ENCODE measurements around the gene HSPA6.
"Not testable (repeated sequence)": the region's sequence is repeated elsewhere in the genome, so short reads cannot be mapped to it uniquely, and the experiment has no call there.

The HSPA6 gene

DNA sequence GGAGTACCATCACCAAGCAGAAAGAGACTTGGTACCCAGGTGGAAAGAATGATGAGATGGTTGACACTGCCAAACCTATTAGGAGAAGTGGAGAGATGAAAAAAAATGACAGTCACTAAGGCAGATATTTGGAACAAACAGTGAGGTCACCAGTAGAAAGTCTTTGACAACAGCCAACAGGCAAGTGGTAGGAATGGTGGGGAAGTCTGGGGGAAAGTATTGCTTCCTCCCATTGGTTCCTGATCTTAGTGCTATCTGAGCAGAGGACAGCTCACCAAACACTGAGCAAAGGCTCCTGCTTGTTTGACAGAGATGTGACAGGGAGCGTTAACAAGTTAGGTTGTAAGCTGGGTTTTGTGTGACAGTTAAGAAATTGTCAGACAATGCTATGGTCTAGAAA is 18.8 kb downstream of the HSPA6 start:
- H2BK15ac ChIP-seq (ENCODE audit: low read length); H2BK5ac ChIP-seq (ENCODE audit: low read length); H3K9ac ChIP-seq (ENCODE audit: low read depth, low read length, poor library complexity); H3K4me2 ChIP-seq (ENCODE audit: insufficient read depth, low read length, poor library complexity, severe bottlenecking); H3K4me1 ChIP-seq (ENCODE audit: control insufficient read depth in 2 of 2, insufficient read depth in 1 of 2, low read depth in 1 of 2, low read length in 2 of 2); H3K36me3 ChIP-seq (replicated peaks in 1 of 2; ENCODE audit: control insufficient read depth in 2 of 2, insufficient read depth in 2 of 2, low read length in 2 of 2); H3K23ac ChIP-seq (ENCODE audit: low read depth, low read length, poor library complexity); H3K4me3 ChIP-seq (ENCODE audit: low read length in 2 of 2); H4K8ac ChIP-seq (ENCODE audit: low read depth, low read length); H3K4ac ChIP-seq (ENCODE audit: low read length); H3K79me1 ChIP-seq (ENCODE audit: low read depth, low read length); H3K18ac ChIP-seq (ENCODE audit: low read length); H2AK5ac ChIP-seq (ENCODE audit: low read depth, low read length); H2BK12ac ChIP-seq (ENCODE audit: low read length); H3K27ac ChIP-seq (replicated peaks; ENCODE audit: low read length); H3K9me3 ChIP-seq (replicated peaks in 1 of 2; ENCODE audit: control insufficient read depth in 2 of 2, insufficient read depth in 1 of 2, low read depth in 1 of 2, low read length in 2 of 2); H4K91ac ChIP-seq (ENCODE audit: low read depth, low read length, poor library complexity); H2AFZ ChIP-seq (ENCODE audit: low read length); H3K14ac ChIP-seq (ENCODE audit: low read length); H3K27me3 ChIP-seq (ENCODE audit: control insufficient read depth in 3 of 3, insufficient read depth in 3 of 3, low read depth in 1 of 3, low read length in 3 of 3); H2BK120ac ChIP-seq (ENCODE audit: low read depth, low read length); DNase-seq (ENCODE audit: low spot score): not testable (repeated sequence)
- no CpG with 5 or more reads among the region's 1 CpG for WGBS, 2 donors (ENCODE audit: extremely low coverage in 2 of 2, insufficient read length in 2 of 2, insufficient replicate concordance in 1 of 2)

DNA sequence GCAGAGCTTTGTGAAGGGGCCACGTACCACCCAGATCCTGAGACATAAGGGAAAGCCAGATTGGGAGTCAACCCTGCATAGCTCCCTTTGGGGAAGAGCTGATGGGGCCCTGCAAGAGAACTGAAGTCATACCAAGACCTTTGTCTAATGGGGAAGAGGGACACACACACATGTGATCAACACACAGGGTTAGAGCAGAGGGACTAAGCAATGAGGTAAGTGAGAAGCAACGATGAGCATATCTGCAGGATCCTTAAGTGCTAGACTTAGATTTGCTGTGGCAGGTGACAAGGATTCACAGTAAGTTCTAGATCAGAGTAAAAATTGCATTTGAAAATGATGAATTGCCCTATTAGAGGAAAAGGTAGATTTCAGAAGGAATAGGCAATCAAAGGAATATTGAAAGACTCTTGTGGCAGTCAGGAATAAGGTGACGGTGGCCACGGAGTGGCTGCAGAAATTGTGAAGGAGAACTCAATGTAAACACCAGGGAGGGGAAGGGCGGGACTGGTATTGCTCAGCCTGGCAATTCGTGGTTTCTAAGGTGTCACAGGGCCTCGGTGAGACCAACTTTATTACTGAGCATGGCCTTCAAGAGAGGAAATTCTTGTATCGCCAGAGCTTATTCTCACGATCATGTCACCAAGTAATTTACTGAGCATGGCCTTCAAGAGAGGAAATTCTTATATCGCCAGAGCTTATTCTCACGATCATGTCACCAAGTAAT is 20.8 kb downstream of the HSPA6 start:
- not testable (repeated sequence) for DNase-seq (ENCODE audit: low spot score); H3K4ac ChIP-seq (ENCODE audit: low read length); H3K4me3 ChIP-seq (ENCODE audit: low read length in 2 of 2); H3K4me1 ChIP-seq (ENCODE audit: control insufficient read depth in 2 of 2, insufficient read depth in 1 of 2, low read depth in 1 of 2, low read length in 2 of 2); H3K27me3 ChIP-seq (ENCODE audit: control insufficient read depth in 3 of 3, insufficient read depth in 3 of 3, low read depth in 1 of 3, low read length in 3 of 3); H3K9ac ChIP-seq (ENCODE audit: low read depth, low read length, poor library complexity); H3K18ac ChIP-seq (ENCODE audit: low read length); H2AFZ ChIP-seq (ENCODE audit: low read length); H2AK5ac ChIP-seq (ENCODE audit: low read depth, low read length); H2BK12ac ChIP-seq (ENCODE audit: low read length); H3K79me1 ChIP-seq (ENCODE audit: low read depth, low read length); H3K36me3 ChIP-seq (replicated peaks in 1 of 2; ENCODE audit: control insufficient read depth in 2 of 2, insufficient read depth in 2 of 2, low read length in 2 of 2); H3K9me3 ChIP-seq (replicated peaks in 1 of 2; ENCODE audit: control insufficient read depth in 2 of 2, insufficient read depth in 1 of 2, low read depth in 1 of 2, low read length in 2 of 2); H3K27ac ChIP-seq (replicated peaks; ENCODE audit: low read length); H4K91ac ChIP-seq (ENCODE audit: low read depth, low read length, poor library complexity); H2BK120ac ChIP-seq (ENCODE audit: low read depth, low read length); H4K8ac ChIP-seq (ENCODE audit: low read depth, low read length); H2BK15ac ChIP-seq (ENCODE audit: low read length); H3K4me2 ChIP-seq (ENCODE audit: insufficient read depth, low read length, poor library complexity, severe bottlenecking); H3K14ac ChIP-seq (ENCODE audit: low read length); H2BK5ac ChIP-seq (ENCODE audit: low read length); H3K23ac ChIP-seq (ENCODE audit: low read depth, low read length, poor library complexity)
- no CpG with 5 or more reads among the region's 11 CpGs for WGBS, 2 donors (ENCODE audit: extremely low coverage in 2 of 2, insufficient read length in 2 of 2, insufficient replicate concordance in 1 of 2)

DNA sequence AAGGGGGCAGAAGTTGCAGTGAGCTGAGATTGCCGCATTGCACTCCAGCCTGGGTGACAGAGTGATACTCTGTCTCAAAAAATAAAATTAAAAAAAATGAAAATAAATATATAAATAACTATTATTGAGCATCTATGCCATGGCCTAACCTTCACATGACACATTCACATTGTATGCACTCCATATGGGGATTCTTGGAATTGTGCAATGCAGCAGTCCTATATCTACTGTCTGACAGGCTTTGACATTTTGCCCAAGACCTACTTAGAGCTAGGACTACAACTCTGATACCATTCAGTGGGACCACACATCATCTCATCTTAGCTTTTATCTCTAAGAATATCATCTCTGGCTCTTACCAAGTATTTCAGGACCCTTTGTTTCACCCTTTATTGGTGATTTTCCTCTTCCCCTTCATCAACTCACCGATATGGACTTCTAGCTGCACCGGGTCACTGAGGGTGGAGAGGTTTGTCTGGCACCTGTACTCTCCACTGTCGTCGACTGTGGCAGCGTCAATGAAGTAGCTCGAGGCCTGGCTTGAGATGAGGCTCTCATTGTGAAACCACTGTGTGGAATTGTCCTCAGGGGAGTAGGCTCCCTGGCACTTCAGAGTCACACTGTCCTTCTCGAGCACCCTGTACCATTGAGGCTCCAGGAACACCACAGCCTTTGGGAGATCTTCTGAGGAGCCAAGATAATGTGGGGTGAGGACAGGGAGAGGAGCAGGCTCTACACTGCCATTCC is 23.8 kb downstream of the HSPA6 start:
- H2AK5ac ChIP-seq (ENCODE audit: low read depth, low read length); H2BK15ac ChIP-seq (ENCODE audit: low read length); H2BK5ac ChIP-seq (ENCODE audit: low read length); H4K91ac ChIP-seq (ENCODE audit: low read depth, low read length, poor library complexity); H3K18ac ChIP-seq (ENCODE audit: low read length); H3K14ac ChIP-seq (ENCODE audit: low read length); H3K27ac ChIP-seq (replicated peaks; ENCODE audit: low read length); H3K9me3 ChIP-seq (replicated peaks in 1 of 2; ENCODE audit: control insufficient read depth in 2 of 2, insufficient read depth in 1 of 2, low read depth in 1 of 2, low read length in 2 of 2); H2AFZ ChIP-seq (ENCODE audit: low read length); H3K27me3 ChIP-seq (ENCODE audit: control insufficient read depth in 3 of 3, insufficient read depth in 3 of 3, low read depth in 1 of 3, low read length in 3 of 3); H3K23ac ChIP-seq (ENCODE audit: low read depth, low read length, poor library complexity); H3K4me1 ChIP-seq (ENCODE audit: control insufficient read depth in 2 of 2, insufficient read depth in 1 of 2, low read depth in 1 of 2, low read length in 2 of 2); H3K4me2 ChIP-seq (ENCODE audit: insufficient read depth, low read length, poor library complexity, severe bottlenecking); DNase-seq (ENCODE audit: low spot score); H3K36me3 ChIP-seq (replicated peaks in 1 of 2; ENCODE audit: control insufficient read depth in 2 of 2, insufficient read depth in 2 of 2, low read length in 2 of 2); H3K9ac ChIP-seq (ENCODE audit: low read depth, low read length, poor library complexity); H3K4ac ChIP-seq (ENCODE audit: low read length); H3K79me1 ChIP-seq (ENCODE audit: low read depth, low read length); H2BK12ac ChIP-seq (ENCODE audit: low read length); H3K4me3 ChIP-seq (ENCODE audit: low read length in 2 of 2); H2BK120ac ChIP-seq (ENCODE audit: low read depth, low read length); H4K8ac ChIP-seq (ENCODE audit: low read depth, low read length): not testable (repeated sequence)
- no CpG with 5 or more reads among the region's 8 CpGs for WGBS, 2 donors (ENCODE audit: extremely low coverage in 2 of 2, insufficient read length in 2 of 2, insufficient replicate concordance in 1 of 2)

DNA sequence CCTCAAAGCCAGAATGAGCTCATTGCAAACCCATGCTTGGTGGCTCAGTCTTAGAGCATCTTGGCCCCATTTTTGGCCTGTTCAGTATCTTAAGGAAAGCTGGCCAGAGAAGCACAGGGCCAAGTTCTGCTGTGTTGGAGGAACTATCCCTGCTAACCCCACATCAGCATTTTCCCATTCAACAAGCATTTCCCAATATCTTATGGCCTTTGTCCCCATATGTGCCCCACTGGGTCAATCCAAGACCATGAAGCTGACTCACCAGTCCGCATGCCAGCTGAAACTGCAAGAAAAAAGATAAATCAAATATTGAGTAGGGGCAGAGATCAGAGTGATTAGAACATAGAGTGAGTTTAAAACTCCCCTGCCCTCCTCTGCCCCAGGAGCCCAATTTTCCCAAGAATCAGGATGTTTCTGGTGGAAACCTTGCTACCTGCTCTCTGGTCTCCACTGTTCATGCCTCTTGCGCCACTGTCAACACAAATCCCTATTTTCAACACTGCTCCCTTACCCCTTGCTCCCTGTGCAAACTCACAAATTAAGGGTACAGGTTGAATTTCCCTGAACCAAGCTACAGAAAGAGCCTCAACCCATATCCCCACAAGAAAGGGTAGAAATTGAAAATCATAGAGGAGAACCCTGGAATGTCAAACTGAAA is 24.5 kb downstream of the HSPA6 start:
- not testable (repeated sequence) for H3K9ac ChIP-seq (ENCODE audit: low read depth, low read length, poor library complexity); H2AK5ac ChIP-seq (ENCODE audit: low read depth, low read length); H3K4ac ChIP-seq (ENCODE audit: low read length); H3K27me3 ChIP-seq (ENCODE audit: control insufficient read depth in 3 of 3, insufficient read depth in 3 of 3, low read depth in 1 of 3, low read length in 3 of 3); H3K27ac ChIP-seq (replicated peaks; ENCODE audit: low read length); H3K14ac ChIP-seq (ENCODE audit: low read length); H3K23ac ChIP-seq (ENCODE audit: low read depth, low read length, poor library complexity); H3K9me3 ChIP-seq (replicated peaks in 1 of 2; ENCODE audit: control insufficient read depth in 2 of 2, insufficient read depth in 1 of 2, low read depth in 1 of 2, low read length in 2 of 2); H3K79me1 ChIP-seq (ENCODE audit: low read depth, low read length); H3K18ac ChIP-seq (ENCODE audit: low read length); H2AFZ ChIP-seq (ENCODE audit: low read length); H2BK15ac ChIP-seq (ENCODE audit: low read length); H2BK120ac ChIP-seq (ENCODE audit: low read depth, low read length); H4K91ac ChIP-seq (ENCODE audit: low read depth, low read length, poor library complexity); H3K4me1 ChIP-seq (ENCODE audit: control insufficient read depth in 2 of 2, insufficient read depth in 1 of 2, low read depth in 1 of 2, low read length in 2 of 2); H3K36me3 ChIP-seq (replicated peaks in 1 of 2; ENCODE audit: control insufficient read depth in 2 of 2, insufficient read depth in 2 of 2, low read length in 2 of 2); H4K8ac ChIP-seq (ENCODE audit: low read depth, low read length); DNase-seq (ENCODE audit: low spot score); H3K4me3 ChIP-seq (ENCODE audit: low read length in 2 of 2); H2BK5ac ChIP-seq (ENCODE audit: low read length); H3K4me2 ChIP-seq (ENCODE audit: insufficient read depth, low read length, poor library complexity, severe bottlenecking); H2BK12ac ChIP-seq (ENCODE audit: low read length)
- WGBS, 2 donors (ENCODE audit: extremely low coverage in 2 of 2, insufficient read length in 2 of 2, insufficient replicate concordance in 1 of 2): no CpG with 5 or more reads among the region's 2 CpGs
